Heart left ventricle (tissue), 16 donors: ENCODE data around the gene ADGRD2. TPM values are rescaled to one million over a fixed set of nuclear protein-coding genes. Genes with fewer than 3 reads are reported as not detected.

Source experiments
- ATAC-seq, 4 donors: fragments of 200-7000 bp; cut with Tn5 transposase; one replicate each; pipeline ENCODE4 v1.9.1; 2020 to 2022; ENCODE audit warnings: moderate library complexity in 4 of 4, mild to moderate bottlenecking in 3 of 4, moderate number of reproducible peaks in 1 of 4
- DNase-seq, 5 donors: peaks; one replicate each; pipeline ENCODE4 v3.0.0-alpha.2; 2020
- H3K27ac ChIP-seq, 12 donors: fragments of 200-600 bp; sonication (generic) in 4 of 12; one replicate each; pipeline versions ENCODE4 v1.5.0 to v1.8.0; 2016 to 2022; ENCODE audit warnings: mild to moderate bottlenecking in 2 of 12
- H3K27me3 ChIP-seq, 9 donors: fragments of 200-600 bp; sonication (generic) in 2 of 9; one replicate each; pipeline versions ENCODE4 v1.5.1 to v1.8.0; 2016 to 2022; ENCODE audit warnings: mild to moderate bottlenecking in 3 of 9
- H3K36me3 ChIP-seq, 9 donors: fragments of 200-600 bp; sonication (generic) in 2 of 9; one replicate each; pipeline versions ENCODE4 v1.5.0 to v1.8.0; 2018 to 2022; ENCODE audit warnings: mild to moderate bottlenecking in 2 of 9
- H3K4me1 ChIP-seq, 12 donors: fragments of 200-600 bp; sonication (generic) in 4 of 12; one replicate each; pipeline versions ENCODE4 v1.5.0 to v1.8.0; 2016 to 2022; ENCODE audit warnings: mild to moderate bottlenecking in 3 of 12
- H3K4me3 ChIP-seq, 12 donors: fragments of 200-600 bp; sonication (generic) in 4 of 12; one replicate each; pipeline versions ENCODE4 v1.5.0 to v1.8.0; 2017 to 2022; ENCODE audit warnings: mild to moderate bottlenecking in 9 of 12, moderate library complexity in 4 of 12
- H3K9me3 ChIP-seq, 12 donors: fragments of 200-600 bp; sonication (generic) in 4 of 12; one replicate each; pipeline versions ENCODE4 v1.5.0 to v1.8.0; 2016 to 2022; ENCODE audit warnings: mild to moderate bottlenecking in 1 of 12
- POLR2A ChIP-seq, 2 donors: fragments of 450-650 bp; IDR thresholded peaks; one replicate each; pipeline ENCODE4 v1.6.1; 2017; ENCODE audit warnings: antibody characterized with exemption in 2 of 2, mild to moderate bottlenecking in 2 of 2, moderate library complexity in 2 of 2
- WGBS, 4 donors: extraction: QIAGEN DNeasy Blood & Tissue Kit in 2 of 4; methylation state at CpG; one replicate each; pipeline versions ENCODE4 v1.1.5 to v1.1.7; 2013 to 2018; 5-methylcytosine and 5-hydroxymethylcytosine counted together
- intact Hi-C, 10 donors: fragments of 100-400 bp; cut with DNase I; formaldehyde crosslinking; loops; one replicate each; pipeline versions ENCODE4 v1.11.1 to v1.14.2; 2022
- polyA plus RNA-seq, 2 donors: library from polyadenylated mRNA; stranded (reverse); fragments of 200-250 nt; gene quantifications; one replicate each; pipeline ENCODE4 v1.2.3, GENCODE V29; 2013
- total RNA-seq, 9 donors: library from RNA; depleted of rRNA in 2 of 9; stranded (reverse); fragments of >200 nt in 2 of 9; fragmentation: NEBNext Ultra II Directional in 3 of 9; extraction: Animal tissue kit (Norgen Biotek cat#: 25700) in 3 of 9; gene quantifications; one replicate each; pipeline versions ENCODE4 v1.1.0 to v1.2.4, GENCODE V29; 2016 to 2023
- TF ChIP-seq, protein P1 (sequence below), 12 donors: fragments of 200-600 bp; sonication (generic) in 4 of 12; IDR thresholded peaks; one replicate each; pipeline versions ENCODE4 v1.5.0 to v1.8.0; 2018 to 2022; ENCODE audit warnings: antibody characterized with exemption in 12 of 12, mild to moderate bottlenecking in 5 of 12
- donor health status: ischemic (EF 13 %, LVEDD 7.1; RV severe dilation, severe dysfunction).
- donor health status: healthy with polysubstance abuse.
- donor health status: DM: no; HTN: yes; CAD: no.
- donor health status: DM: no; HTN: no; CAD: no.
- donor health status: ischemic (EF 25% LVEDD 6.9; RV normal size, moderate dysfunction).
- donor health status: ischemic (EF 25% LVEDD 5.7; RV mildly dilated, moderate dysfunction).
- donor health status: healthy.
- donor health status: DM: yes; HTN: yes; CAD: no.
- donor health status: ischemic (EF 35%, LVEDD 5.7; RV mildly dilated, moderate dysfunction).
- donor health status: nonischemic (EF 11% LVEDD 7.7; RV severe dilation, severe dysfunction).
- donor health status: DM: yes; HTN: yes; CAD: no.
- donor health status: PGD.
- donor health status: ischemic (EF 29% LVEDD 5.4; RV normal size, mild dysfunction).
- donor health status: nonischemic (EF 23%, LVEDD 6.1; RV moderate dilation, normal function).

ADGRD2 gene
- total and polyA plus RNA-seq, 11 donors = not detected

DNA sequence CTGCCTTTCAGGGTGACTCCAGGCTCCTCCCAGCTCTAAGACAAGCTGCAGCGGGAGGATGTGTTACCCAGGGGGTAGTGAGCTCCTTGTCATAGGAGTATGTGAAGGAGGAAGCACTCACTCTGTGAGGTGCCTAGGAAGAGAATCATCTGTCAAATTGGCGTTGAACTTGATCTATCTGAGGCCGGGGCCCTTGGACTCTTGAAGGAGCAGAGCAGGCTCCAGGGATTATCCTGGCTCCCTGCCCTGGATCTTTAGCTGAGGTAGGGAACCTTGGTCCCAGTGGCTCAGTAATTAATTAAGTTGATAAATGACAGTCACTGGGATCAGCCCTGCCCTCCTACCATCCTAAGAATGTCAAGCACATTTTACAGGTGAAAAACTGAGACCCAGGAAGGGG is 15.5 kb downstream of the ADGRD2 start:
- no peak overlapping the region for H3K4me3 ChIP-seq
- TF ChIP-seq POLR2A (IDR thresholded peaks at IDR 0.05) = no peak
- TF ChIP-seq, protein P1, sequence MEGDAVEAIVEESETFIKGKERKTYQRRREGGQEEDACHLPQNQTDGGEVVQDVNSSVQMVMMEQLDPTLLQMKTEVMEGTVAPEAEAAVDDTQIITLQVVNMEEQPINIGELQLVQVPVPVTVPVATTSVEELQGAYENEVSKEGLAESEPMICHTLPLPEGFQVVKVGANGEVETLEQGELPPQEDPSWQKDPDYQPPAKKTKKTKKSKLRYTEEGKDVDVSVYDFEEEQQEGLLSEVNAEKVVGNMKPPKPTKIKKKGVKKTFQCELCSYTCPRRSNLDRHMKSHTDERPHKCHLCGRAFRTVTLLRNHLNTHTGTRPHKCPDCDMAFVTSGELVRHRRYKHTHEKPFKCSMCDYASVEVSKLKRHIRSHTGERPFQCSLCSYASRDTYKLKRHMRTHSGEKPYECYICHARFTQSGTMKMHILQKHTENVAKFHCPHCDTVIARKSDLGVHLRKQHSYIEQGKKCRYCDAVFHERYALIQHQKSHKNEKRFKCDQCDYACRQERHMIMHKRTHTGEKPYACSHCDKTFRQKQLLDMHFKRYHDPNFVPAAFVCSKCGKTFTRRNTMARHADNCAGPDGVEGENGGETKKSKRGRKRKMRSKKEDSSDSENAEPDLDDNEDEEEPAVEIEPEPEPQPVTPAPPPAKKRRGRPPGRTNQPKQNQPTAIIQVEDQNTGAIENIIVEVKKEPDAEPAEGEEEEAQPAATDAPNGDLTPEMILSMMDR (IDR thresholded peaks at IDR 0.05) = no peak
- WGBS, 4 donors = 66 to 80% (median 72%) methylated on average over 3 of the region's 3 CpGs
- H3K27ac ChIP-seq = no peak overlapping the region
- no peaks in the 10 kb centered on the region for H3K36me3 ChIP-seq
- intact Hi-C loops = no loop called here
- H3K9me3 ChIP-seq = peaks cover 0 to 10% (median 0%) of the 10 kb centered on the region in 12 donors
- no peaks in the 10 kb centered on the region for H3K4me1 ChIP-seq
- ATAC-seq (no peak), DNase-seq (peak in 1 of 5 donors; percentile 4)
- peaks cover 0 to 14% (median 0%) of the 10 kb centered on the region in 9 donors for H3K27me3 ChIP-seq

DNA sequence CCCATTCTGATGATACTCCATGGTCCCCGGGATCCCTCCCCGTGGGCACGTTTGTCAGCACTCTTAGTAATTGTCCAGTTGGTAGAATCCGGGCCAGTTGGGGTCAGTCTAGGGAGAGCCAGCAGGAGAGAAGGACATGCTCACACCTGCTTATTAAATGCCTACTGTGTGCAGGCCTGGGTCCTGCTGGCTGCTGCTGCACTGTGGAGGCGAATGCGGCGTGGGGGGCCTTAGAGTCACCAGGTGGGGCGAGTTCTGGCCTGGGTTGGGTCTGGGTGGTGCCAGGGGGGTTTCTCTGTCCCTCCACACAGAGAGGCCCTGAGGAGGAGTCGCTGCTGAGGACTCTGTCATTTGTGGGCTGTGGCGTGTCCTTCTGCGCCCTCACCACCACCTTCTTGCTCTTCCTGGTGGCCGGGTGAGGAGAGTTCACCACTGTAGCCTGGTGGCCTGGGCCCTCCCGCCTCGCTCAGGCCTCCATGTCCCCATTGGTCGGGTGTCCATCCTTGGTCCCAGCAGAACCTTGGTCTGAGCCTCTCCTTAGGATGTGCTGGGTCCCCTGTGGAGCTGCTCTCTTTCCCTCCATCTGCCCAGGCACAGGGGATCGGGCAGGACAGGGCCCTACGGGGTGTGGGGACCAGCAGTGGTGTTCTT is 17.3 kb downstream of the ADGRD2 start:
- peak in 2 of 5 donors; percentile 10 to 23 for DNase-seq
- TF ChIP-seq POLR2A (IDR thresholded peaks at IDR 0.05) = no peak
- TF ChIP-seq, protein P1 (IDR thresholded peaks at IDR 0.05) = no peak
- WGBS, 4 donors = 87 to 92% (median 91%) methylated on average over 16 to 17 of the region's 17 CpGs
- Histone ChIP-seq H3K4me1 (no peaks in the 10 kb centered on the region), H3K27me3 (peaks cover 0 to 22% (median 0%) of the 10 kb centered on the region in 9 donors), H3K36me3 (no peaks in the 10 kb centered on the region), H3K9me3 (peaks cover 0 to 6% (median 0%) of the 10 kb centered on the region in 12 donors), H3K27ac (no peak overlapping the region), H3K4me3 (no peak overlapping the region)
- ATAC-seq = no peak
- intact Hi-C loops = no loop called here

DNA sequence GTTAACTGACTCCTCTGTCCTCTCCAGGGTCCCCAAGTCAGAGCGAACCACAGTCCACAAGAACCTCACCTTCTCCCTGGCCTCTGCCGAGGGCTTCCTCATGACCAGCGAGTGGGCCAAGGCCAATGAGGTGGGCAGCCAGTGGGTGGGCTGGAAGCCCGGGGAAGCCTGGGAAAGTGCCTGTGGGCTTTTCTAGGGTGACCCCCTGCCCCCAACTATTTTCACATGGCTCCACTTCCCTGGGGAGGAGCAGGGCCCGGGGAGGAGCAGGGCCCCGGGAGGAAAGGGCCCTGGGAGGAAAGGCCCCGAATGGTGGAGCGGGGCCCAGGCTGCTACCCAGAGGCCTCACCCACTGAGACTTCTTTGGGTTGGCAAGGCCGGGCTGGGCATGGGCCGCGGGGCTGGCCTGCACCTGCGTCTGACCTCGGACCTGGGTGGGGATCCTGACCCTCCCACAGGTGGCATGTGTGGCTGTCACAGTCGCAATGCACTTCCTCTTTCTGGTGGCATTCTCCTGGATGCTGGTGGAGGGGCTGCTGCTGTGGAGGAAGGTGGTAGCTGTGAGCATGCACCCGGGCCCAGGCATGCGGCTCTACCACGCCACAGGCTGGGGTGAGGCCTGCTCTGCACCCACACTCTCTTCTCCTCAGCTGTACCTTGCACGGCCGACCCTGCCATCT is 17.9 kb downstream of the ADGRD2 start:
- WGBS, 4 donors = 85 to 92% (median 89%) methylated on average over 12 to 19 of the region's 19 CpGs
- Histone ChIP-seq H3K9me3 (peaks cover 0 to 6% (median 0%) of the 10 kb centered on the region in 12 donors), H3K36me3 (no peaks in the 10 kb centered on the region), H3K4me1 (no peaks in the 10 kb centered on the region), H3K4me3 (no peak overlapping the region), H3K27ac (no peak overlapping the region), H3K27me3 (peaks cover 0 to 22% (median 0%) of the 10 kb centered on the region in 9 donors)
- intact Hi-C loops = no loop called here
- DNase-seq (peak in 2 of 5 donors; percentile 5 to 30), ATAC-seq (no peak)
- TF ChIP-seq, protein P1 (IDR thresholded peaks at IDR 0.05) = no peak
- TF ChIP-seq POLR2A (IDR thresholded peaks at IDR 0.05) = no peak

DNA sequence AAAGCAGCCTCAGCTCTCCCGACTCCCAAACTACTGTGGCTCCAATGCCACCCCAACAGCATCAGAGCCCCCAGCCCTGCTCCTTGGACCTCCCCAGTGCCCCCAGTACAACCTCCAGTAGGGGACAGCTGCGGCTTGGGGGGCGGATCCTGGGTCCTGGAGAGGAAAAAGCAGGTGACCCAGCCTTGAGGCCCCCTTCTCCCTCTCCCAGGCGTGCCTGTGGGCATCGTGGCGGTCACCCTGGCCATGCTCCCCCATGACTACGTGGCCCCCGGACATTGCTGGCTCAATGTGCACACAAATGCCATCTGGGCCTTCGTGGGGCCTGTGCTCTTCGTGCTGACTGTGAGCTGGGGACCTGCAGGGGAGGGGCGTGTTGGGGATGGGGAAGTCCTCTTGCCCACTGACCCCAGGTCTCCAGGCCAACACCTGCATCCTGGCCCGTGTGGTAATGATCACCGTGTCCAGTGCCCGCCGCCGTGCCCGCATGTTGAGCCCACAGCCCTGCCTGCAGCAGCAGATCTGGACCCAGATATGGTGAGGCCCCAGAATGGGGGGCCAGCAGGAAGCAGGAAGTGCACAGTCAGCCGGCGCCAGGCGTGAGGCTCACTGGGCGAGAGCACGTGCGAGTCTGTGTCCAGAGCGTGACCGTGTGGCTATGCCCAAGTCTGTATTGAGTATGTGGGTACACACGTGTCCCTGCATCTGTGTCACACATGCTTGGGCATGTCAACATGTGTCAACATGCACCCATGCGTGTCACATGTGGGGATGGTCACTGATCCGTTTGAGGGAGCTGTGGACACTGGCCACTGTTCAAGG is 19.0 kb downstream of the ADGRD2 start:
- TF ChIP-seq, protein P1 (IDR thresholded peaks at IDR 0.05) = no peak
- TF ChIP-seq POLR2A (IDR thresholded peaks at IDR 0.05) = no peak
- no peak overlapping the region for H3K27ac ChIP-seq
- no peaks in the 10 kb centered on the region for H3K36me3 ChIP-seq
- ATAC-seq = no peak
- no peaks in the 10 kb centered on the region for H3K9me3 ChIP-seq
- WGBS, 4 donors = 80 to 96% (median 84%) methylated on average over 19 to 28 of the region's 28 CpGs
- H3K4me1 ChIP-seq = no peaks in the 10 kb centered on the region
- H3K4me3 ChIP-seq = no peak overlapping the region
- intact Hi-C loops = no loop called here
- H3K27me3 ChIP-seq = peaks cover 0 to 23% (median 0%) of the 10 kb centered on the region in 9 donors
- DNase-seq = peak in 2 of 5 donors; percentile 1 to 54
